Effector CD4-positive, alpha-beta T cell (primary cell): ENCODE measurements around the gene SGSM1.
"Not testable (repeated sequence)": the region's sequence is repeated elsewhere in the genome, so short reads cannot be mapped to it uniquely, and the experiment has no call there.

Source experiments
- DNase-seq: peaks from one replicate; pipeline ENCODE4 v3.0.0-alpha.2; 2020

The SGSM1 gene

DNA sequence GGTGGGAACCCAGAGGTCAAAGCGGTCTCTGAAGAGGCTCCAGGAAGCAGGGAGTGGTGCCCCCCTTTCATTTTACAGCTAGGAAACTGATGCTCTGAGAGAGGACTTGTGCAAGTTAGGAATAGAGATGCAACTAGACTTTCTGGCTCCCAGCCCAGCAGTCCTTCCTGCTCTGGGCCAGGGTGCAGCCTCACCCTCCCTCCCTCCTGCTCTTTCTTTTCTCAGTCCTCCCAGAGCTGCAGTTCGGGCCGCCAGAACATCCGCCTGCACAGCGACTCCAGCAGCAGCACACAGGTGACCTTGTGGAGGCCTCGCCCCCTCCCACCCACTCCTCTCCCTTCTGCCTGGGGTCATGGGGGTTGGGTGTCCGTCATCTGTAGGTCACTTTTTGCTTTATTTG is 89.0 kb downstream of the SGSM1 start:
- no peak for DNase-seq

DNA sequence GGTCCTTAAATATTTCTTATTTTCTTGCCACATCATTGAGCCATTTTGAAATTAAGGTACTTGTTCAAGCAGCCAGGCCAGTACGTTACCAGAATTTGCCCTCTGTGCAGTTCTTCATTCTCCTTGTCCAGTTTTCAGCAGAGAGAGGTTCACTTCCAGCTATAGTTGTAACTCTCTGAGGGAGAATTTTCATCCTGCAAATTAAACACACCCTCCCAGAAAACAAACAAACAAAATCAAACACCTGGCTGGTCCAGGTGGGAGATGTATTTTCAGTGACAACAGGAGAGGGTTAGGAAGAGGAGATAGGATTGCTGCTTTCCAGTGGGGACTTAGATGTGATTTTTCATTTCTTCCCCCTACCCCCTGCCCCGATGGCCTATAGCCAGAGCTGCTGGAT is 95.4 kb downstream of the SGSM1 start:
- no peak for DNase-seq

DNA sequence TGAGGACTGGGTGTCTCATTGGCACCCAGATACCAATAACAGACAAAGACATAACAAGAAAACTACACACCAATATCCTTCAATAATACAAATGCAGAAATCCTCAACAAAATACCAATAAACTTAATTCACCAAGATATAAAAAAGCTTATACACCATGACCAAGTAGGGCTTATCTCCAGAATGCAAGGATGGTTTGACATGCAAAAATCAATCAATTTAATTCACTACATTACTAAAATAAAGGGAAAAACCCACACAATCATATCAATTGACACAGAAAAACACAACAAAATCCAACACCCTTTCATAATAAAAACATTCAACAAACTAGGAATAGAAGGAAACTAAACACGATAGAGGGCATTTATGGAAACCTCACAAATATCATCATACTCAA is 99.9 kb downstream of the SGSM1 start:
- no peak for DNase-seq

DNA sequence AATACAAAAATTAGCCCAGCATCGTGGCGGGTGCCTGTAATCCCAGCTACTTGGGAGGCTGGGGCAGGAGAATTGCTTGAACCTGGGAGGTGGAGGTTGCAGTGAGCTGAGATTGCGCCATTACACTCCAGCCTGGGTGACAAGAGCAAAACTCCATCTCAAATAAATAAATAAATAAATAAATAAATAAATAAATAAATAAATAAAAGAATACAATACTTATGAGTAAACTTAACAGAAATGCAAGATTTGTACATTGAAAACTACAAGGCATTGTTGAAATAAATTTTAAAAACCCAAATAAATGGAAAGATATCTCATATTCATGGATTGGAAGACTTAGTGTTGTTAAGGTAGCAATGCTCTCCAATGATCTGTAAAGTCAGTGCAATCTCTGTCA is 101.1 kb downstream of the SGSM1 start:
- not testable (repeated sequence) for DNase-seq

DNA sequence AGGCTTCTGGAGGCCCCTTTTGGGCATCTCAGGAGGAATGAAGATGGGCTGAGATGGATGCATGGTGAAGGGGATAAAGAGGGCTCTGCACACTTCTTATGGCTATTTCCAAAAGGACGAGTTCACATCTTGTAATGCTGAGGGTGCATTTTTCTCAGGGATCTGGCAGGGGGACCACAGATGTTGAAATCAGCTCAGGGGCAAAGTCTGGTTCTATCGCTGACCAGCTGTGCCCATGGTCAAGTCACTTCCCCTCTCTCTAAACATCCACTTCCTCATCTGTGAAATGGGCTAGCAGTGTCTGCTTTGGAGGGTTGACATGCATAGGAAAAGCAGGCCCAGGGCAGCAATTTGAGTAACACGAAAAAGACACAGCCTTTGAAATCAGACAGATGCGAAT is 114.0 kb downstream of the SGSM1 start:
- no peak for DNase-seq

DNA sequence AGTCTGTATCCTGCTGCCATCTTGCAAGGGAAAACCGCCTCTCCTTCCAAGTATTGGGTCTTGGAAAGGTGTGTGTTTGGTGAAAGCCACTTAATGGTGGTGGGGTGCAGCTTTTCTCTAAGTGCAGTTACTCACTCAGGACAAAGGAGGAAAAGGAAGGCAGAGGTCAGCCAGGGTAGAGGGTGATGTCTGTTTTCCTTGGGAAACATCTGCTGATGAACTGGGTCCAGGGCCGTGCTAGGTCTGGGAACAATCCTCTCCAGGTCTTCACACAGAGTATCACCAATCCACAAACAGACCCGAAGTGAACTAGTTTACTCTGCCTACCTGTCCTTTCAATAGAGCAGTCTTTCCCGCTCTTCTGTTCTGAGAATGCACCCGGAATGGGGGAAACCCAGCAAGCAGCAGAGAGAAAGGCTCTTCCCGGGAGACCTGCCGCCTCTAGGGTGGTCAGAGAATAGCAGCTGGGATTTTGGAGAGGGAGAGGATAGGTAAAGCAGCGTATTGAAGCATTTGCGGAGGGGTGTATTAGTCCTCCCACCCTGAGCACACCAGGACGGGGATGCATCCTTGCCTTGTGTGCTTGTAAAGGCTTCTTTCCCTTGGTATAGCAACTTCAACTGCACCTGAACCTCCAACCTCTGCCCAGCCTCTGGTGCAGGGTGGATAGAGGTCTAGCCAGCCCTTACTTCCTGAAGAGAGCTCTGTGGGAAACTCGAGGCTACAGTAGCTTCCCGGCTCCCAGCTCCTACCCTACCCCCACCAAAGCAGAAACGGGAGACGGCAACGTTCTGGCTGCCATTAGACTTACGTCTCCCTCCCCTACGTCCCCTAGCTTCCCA is 119.8 kb downstream of the SGSM1 start:
- DNase-seq, result no peak

DNA sequence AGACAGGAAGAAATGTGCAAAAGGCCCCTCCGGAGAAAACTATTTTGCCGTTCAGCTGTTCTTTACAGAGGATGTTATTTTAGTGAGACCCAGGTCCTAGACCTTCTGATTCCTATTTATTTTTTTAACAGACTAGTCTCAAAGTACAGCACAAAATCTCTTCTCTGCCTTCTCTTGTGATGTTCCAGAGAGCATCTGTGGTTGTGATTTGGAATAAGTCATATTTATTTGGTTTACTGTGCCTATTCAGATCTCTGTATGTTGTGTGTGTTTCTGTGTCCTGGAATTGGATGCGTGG is 120.4 kb downstream of the SGSM1 start:
- no peak for DNase-seq

DNA sequence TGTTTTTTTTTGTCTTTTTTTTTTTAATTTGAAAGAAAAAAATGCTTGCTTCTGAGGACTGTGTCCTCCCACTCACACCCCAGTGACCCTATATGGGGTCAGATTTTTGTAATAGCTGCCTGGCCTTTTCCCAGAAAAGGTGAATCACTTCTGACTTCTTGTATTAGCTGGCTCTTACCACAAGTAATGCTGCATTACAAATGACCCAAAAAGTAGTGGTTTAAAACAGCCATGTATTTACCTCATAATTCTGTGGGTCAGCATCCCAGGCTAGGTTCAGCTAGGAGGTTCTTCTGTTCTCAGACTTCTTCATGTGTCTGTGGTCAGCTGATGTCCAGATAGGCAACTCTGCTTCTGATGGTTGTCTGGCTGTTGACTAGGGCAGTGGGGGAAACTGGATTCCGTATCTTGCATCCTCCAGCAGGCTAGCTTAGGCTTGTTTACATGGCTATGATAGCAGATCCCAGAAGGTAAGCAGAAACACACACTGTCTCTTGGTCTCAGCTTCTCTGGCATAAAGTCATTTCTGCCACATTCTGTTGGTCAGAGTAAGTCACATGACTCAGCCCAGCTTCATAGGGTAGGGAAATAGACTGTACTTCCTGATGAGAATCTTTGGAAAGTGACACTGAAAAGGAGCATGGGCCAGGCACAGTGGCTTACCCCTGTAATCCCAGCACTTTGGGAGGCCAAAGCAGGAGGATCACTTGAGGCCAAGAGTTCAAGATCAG is 121.0 kb downstream of the SGSM1 start:
- no peak for DNase-seq

DNA sequence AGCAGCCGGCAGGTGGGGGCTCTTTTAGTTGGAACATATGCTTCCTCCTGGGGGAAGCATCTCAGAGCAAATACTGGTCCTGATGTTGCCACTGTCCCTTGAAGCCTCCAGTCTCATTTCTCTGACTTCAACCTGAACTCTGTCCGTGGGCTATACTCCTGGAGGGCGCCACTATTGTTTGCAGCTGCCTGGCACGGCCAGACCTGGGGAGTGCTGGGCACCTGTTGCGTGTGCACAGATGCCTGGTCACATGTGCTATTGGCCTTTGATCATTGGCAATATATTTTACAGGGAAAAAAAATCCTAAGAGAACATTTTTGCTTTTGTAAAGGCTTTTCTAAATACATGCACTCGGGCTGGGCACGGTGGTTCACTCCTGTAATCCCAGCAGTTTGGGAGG is 122.3 kb downstream of the SGSM1 start:
- DNase-seq, result no peak

DNA sequence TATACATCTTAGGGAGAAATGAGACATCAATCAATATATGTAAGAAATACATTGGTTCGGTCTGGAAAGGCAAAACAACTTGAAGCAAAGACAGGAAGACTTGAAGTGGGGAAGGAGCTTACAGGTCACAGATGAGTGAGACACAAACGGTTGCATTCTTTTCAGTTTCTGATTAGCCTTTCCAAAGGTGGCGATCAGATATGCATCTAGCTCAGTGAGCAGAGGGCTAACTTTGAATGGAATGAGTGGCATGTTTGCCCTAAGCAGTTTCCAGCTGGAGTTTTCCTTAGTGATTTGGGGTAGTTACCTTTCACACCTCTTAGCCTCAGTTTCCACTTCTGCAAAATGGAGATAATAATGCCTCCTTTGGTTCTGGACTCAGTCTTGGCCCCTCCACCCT is 124.7 kb downstream of the SGSM1 start:
- DNase-seq, result no peak

DNA sequence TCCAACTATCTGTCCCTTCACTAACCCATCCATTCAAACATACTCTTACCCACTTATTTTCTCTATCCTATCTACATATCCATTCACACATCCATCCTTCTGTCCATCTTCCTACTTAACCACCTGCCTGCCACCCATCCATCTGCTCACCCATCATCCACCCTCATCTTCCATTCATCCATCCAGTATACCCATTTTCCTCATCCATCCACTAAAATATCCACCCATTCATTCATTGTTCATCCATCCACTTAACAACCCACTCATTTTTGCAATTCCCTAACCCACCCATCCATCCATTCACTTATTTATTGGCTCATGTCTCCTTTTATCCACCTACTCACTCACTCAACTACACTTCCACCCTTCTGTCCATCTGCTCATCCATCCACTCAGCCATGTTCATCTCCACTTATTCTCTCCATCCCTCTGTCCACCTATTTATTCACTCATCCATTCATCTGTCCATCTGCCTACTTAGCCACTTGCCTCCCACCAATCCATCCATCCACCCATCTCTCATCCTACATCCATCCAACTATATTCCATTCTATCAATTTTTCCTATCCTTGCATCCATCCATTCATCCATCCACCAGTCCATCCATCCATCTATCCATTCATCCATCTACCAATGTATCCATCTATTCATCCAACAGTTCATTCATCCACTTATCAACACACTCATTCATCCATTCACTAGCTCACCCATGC is 129.9 kb downstream of the SGSM1 start:
- DNase-seq, result no peak

DNA sequence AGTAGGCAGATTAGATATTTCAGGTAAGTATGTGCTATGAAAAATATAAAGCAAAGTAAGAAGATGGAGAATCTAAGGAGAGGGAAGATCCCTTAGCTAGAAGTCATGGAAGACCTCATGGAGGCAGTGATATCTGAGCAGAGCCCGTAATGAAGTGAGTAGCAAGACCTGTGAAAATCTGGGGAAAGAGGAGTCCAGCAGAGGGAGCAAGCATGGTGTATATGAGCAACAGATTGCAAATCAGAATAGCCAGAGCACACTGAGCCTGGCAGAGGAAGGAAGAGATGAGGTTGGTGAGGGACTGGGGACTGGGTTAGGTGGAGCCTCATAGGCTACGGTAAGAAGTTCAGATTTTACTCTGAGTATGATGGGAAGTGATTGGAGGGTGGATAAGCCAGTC is 131.1 kb downstream of the SGSM1 start:
- DNase-seq, result no peak

DNA sequence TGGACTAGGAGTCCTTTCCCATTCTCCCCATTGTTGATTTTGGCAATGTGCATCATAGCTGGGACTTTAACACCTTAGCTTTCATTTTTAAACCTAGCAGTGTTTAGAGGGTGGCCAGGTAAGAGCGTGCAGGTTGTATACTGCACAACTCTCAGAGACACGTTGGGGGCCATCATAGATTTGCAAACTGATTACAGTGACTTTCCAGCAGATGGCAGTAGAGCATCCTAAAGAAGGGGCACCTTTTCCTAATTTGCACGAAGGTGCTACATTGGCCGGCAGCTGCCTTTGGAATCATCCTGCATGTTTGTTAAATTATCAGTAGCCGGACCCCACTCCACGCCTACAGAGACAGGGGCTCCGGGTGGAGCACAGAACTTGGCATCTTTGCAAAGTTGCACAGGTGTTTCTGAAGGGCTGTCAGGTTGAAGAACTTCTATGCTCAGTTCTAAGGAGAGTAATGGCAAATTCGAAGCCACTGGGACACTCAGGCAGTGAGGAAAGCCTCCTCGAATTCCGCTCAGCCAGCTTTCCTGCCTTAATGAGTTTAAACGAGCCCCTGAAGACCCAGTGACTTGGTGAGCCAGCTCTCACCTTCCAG is 132.8 kb downstream of the SGSM1 start:
- peak; percentile 21 for DNase-seq

DNA sequence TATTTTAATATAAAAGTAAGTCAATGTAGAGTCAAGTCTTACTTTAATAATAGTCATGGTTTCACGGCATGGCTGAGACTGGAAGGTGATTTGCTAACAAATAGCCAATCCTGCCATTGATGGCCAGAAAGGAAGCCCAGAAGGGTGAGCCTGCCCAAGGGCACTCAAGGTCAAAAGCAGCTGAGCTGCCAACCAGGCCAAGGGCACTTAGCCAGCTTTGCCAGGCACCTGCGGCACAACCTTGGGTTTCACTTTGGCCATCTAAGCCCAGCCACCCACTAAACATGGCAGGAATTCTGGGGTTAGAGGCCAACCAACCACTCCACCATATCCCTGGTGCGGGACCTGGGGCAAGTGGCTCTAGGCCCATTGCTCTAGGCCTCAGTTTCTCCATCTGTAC is 136.3 kb downstream of the SGSM1 start:
- DNase-seq, result no peak

DNA sequence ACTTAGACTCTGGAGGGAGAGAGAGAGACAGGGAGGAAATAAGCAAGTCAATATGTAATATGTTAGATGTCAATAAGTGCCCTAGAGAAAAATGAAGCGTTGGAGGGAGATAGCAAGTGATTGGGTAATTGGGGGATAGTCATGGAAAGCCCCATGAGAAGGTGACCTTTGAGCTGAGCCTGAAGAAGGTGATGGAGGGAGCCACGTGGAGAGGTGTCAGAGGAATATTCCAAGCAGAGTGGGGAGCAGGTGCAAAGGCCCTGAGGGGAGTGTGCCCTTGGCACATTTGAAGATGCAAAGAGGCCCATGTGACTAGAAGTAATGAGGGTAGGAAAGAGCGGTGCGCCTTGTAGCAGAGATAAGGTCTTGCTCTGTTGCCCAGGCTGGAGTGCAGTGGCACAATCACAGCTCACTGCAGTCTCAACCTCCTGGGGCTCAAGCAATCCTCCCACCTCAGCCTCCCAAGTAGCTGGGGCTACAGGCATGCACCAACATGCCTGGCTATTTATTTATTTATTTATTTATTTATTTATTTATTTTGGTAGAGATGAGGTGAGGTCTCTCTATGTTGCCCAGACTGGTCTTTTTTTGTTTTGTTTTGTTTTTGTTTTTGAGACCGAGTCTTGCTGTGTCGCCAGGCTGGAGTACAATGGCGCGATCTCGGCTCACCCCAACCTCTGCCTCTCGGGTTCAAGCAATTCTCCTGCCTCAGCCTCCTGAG is 138.4 kb downstream of the SGSM1 start:
- no peak for DNase-seq

DNA sequence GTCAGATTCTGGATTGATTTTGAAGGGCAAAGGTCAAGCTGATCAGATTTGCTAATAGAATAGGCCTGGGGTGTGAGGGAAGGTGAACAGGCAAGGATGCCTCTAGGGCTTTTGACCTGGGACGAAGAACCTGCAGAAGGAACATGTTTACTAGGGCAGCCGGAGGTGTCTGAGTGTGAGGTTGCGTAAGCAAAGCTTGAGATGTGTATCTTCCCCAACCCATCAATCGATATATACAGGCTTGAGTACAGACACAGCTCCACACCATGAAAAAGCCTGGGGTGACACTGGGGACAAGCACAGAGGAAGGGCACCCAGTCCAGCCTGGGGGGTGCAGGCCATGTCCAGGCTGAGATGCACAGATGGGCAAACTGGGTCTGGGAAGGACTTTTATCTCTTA is 139.4 kb downstream of the SGSM1 start:
- no peak for DNase-seq

DNA sequence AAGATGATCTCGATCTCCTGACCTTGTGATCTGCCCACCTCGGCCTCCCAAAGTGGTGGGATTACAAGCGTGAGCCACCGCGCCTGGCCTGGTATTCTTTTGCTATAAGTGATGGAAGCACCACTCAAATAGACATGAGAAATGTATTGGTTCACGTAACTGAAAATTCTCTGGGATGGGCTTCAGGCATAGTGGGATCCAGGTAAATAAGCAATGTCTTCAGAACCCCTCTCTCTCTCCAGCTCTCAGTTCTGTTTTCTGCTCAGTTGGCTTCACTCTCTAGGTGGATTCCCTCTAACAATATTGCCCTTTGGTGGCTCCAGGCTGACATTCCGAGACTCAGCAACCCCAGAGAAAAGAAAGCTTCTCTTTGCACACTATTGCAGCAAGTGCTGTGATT is 141.4 kb downstream of the SGSM1 start:
- DNase-seq, result no peak

DNA sequence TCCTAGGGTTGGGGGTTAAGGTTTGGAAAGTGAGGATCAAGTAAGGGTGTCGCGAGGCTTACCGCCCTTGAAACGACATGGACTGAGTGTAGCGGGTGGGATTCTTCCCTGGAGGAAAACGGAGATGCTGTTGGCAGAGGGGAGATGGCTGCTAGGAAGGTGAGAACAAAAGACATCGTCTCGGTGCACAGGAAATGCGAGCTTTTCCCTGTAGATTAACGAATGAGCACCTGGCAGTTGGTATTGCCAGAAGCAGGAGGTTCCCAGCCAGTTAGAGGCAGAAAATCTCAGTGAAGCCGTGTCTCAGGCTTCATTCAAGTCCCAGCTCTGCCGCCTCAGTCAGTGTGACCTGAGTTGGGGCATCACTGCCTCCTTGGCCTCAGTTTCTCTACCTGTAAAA is 141.9 kb downstream of the SGSM1 start:
- no peak for DNase-seq

DNA sequence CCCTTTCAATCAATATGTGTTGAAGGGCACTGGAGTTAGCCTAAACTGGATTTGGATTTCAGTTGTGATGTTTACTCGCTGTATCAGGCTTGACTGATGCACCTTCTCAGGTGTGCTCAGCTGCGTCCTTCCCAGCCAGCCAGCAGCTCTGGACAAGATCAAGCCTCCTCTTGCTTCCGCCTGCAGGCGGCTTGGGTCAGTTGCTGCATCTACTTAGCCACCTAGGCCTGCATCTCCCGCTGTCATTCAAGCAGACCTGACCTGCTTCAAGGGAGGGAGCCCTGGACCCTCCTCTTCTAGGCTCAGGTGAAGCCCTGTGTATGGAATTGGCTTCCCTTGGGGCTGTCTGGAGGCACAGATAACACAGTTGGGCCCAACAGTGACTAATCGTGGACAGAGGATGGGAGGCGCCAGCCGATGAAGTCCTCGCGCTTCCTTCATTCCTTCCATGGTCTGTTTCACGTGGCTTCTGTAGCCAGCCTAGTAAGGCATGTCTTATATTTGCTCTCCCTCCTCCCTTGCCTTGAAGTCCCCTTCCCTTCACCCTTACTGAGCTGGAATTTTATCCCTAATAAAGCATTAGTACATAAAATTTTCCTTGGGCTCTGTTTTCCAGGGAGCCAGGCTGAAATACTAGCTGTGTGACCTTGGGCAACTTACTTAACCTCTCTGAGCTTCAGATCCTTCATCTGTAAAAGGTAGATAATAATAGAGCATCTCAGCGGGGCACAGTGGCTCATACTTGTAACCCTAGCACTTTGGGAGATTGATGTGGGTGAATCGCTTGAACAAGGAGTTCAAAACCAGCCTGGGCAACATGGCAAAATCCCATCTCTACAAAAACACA is 142.6 kb downstream of the SGSM1 start:
- no peak for DNase-seq

DNA sequence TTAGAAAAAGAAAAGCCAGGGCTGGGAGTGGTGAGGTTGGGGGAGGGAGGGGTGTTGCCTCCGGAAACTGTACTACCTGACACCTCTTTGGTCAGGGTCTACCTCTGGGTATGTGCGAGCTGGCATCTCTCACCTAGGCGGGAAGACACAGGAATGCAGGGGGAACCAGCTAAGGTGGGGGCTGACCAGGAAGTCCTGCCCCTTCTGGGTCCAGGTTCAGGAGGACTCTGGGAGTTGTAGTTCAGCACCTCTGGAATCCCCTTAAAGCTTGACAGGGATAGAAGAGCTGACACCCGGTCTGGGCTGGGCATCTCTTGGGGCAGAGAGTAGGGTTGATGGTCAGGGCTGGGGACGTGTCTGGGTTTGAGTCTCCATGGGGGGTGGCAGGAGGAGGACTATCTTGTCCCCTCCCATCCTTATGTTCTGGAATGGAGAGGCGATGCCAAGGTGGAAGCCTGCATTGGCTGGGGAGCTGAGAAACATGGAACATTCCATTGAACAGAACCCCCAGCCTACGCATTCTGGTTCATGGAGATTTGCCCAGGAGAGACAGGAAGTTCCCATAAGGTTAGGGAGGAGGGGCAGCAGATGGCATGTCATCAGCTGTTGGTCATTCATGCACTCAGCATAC is 144.4 kb downstream of the SGSM1 start:
- no peak for DNase-seq
